Medulla oblongata (tissue), 1 donor: ENCODE results near the gene CLDN3.
"Not testable (repeated sequence)": the region's sequence is repeated elsewhere in the genome, so short reads cannot be mapped to it uniquely, and the experiment has no call there.

Experiments used
- DNase-seq: peaks from one replicate; pipeline ENCODE4 v3.0.0-alpha.2; 2015; ENCODE audit errors: extremely low spot score

CLDN3 gene, protein sequence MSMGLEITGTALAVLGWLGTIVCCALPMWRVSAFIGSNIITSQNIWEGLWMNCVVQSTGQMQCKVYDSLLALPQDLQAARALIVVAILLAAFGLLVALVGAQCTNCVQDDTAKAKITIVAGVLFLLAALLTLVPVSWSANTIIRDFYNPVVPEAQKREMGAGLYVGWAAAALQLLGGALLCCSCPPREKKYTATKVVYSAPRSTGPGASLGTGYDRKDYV

DNA sequence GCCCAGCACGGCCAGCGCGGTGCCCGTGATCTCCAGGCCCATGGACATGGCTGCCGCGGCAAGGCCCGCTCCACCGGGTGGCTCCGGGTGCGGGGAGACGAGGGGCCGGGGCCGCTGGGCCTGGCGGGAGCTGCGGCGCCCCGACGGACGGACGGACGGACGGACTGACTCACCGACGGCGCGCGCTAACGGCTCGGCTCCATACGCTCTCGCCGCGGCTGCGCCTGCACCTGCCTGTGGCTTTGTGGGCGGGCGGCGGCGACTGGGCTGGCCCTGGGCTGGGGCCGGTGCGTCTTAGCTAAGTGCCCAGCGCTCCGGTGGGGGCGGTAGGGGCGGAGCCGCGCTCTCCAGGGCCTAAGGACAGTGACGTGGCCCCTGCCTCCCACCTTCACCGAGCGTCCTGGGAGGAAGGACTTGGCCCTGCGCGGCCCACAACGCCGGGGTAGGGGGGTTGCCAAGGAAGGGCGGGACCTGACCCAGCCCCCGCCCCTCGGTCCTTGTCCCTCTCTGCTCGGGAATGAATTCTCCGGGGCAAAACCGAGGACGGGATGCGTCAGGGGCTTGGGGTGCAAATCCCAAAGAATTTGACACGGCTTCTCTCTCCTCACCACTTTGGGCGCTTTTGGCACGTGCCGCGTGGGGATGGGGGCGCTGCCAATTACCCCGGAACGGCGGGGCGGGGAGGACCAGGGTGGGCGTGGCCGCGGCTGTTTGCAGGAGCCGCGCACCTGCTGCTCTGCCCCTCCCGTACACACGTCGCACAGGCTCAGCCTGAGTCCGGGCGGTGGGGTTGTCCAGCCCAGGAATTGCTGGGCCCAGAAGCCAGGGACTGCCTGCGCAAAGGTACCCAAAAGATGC is at the start of gene CLDN3:
Gene CLDN3, minus strand, starts transcription at position 269 of the 858 bp plus-strand sequence. Its CDS starts 221 bp downstream, at position 48.
- DNase-seq, result no peak

DNA sequence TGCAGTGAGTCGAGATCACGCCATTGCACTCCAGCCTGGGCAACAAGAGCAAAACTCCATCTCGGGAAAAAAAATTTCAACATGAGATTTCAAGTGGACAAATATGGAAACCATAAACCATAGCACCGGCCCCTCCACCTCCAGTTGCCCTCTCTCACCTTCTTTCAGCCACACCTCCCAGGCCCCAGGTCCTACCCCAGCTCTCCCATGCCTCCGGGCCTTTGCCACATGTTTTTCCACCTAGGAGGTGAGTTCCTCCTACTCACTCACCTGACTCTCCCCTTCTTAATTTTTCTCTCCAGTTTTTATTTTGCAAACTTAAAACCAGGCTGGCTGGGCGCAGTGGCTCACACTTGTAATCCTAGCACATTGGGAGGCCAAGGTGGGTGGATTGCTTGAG is 47.1 kb upstream of the CLDN3 start:
- no peak for DNase-seq

DNA sequence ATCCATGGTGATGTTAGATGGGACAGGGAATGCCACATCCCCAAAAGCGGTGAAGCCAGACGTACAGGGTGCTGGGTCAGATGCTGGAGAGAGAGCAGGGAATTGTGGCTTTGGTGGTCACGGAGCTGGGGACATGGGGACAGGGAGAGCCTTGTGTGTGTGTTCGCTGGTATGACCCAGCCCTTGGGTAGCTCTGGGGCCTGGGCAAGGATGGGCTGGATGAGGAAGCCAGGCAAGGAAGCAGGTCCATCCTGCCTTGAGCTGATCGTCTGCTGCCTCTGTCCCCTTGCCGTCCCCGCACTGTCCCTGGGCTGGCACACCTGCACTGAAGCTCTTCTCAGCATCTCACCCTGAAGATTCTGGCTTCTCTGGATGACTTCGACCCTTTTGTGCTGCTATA is 45.4 kb upstream of the CLDN3 start:
- no peak for DNase-seq

- DNase-seq, result no peak
Observed at GRCh38 chr7:73812996-73813395, 42.9 kb upstream of the CLDN3 start.

- DNase-seq, result peak; percentile 49
Observed at GRCh38 chr7:73811760-73812168, 41.7 kb upstream of the CLDN3 start.

DNA sequence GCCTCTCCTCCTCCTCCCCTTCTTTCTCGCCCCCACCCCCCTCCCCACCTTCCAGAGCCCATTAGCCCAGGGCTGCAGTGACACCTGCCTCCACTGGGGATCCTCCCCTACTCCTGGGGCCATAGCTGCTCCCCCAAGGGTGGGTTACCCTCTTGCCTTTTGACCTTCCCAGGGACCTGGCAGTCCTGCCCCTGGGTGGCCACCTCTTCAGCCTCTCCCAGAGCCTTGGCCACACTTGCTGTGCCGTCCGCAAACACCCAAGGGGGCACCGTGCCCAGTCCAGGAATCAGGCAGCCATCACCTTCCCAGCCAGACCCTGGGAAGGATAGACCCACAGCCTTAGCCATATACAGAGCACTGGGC is 40.9 kb upstream of the CLDN3 start:
- no peak for DNase-seq

GRCh38 chr7:73809467-73809951 is 39.4 kb upstream of the CLDN3 start:
- no peak for DNase-seq

GRCh38 chr7:73802459-73802858 is 32.4 kb upstream of the CLDN3 start:
- DNase-seq, result no peak

GRCh38 chr7:73801577-73801976 is 31.5 kb upstream of the CLDN3 start:
- no peak for DNase-seq

DNA sequence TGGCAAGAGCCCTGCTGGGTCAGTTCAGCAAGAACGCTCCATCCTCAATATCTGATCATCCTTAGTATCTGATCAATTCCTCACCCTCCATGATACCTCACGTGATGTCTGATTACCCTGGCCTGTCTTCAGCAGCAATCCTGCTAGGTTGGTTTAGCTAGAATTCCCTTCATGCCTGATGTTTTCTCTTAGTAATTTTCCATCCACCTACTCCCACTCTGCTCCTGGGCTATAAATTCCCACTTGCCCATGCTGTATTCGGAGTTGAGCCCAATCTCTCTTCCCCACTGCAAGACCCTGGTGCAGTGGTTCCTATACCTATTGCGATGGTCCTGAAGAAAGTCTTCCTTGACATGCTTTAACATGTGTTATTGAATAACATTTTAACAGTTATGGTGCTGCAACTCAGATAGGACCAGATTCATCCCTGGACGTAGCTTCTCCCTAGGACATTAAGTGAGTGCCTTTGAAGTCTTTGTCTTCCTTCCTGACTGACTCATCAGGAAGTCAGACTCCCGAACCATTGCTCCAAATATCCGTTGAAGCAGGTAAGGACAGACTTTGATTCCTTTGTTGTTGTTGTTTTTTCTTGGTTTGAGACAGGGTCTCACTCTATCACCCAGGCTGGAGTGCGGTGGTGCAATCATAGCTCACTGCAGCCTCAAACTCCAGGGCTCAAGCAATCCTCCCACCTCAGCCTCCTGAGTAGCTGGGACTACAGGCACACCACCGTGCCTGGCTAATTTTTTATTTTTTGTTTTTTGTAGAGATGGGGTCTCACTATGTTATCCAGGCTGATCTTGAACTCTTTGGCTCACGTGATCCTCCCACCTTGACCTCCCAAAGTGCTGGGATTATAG is 29.4 kb upstream of the CLDN3 start:
- no peak for DNase-seq

DNA sequence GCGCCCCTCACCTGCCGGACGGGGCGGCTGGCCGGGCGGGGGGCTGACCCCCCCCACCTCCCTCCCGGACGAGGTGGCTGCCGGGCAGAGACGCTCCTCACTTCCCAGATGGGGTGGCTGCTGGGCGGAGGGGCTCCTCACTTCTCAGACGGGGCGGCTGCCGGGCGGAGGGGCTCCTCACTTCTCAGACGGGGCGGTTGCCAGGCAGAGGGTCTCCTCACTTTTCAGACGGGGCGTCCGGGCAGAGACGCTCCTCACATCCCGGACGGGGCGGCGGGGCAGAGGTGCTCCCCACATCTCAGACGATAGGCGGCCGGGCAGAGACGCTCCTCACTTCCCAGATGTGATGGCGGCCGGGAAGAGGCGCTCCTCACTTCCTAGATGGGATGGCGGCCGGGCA is 27.1 kb upstream of the CLDN3 start:
- not testable (repeated sequence) for DNase-seq

GRCh38 chr7:73796656-73797055 is 26.6 kb upstream of the CLDN3 start:
- not testable (repeated sequence) for DNase-seq

DNA sequence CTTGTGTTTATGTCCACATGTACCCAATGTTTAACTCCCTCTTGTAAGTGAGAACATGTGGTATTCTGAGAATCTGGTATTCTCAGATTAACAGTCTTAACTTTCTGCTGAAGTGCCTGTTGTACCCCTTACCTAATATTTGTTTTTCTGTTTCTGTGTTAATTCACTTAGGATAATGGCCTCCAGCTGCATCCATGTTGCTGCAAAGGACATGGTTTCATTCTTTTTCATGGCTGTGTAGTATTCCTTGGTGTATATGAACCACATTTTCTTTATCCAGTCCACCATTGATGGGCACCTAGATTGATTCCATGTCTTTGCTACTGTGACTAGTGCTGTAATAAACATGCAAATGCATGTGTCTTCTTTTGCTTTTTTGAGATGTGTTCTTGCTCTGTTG is 25.1 kb upstream of the CLDN3 start:
- not testable (repeated sequence) for DNase-seq

DNA sequence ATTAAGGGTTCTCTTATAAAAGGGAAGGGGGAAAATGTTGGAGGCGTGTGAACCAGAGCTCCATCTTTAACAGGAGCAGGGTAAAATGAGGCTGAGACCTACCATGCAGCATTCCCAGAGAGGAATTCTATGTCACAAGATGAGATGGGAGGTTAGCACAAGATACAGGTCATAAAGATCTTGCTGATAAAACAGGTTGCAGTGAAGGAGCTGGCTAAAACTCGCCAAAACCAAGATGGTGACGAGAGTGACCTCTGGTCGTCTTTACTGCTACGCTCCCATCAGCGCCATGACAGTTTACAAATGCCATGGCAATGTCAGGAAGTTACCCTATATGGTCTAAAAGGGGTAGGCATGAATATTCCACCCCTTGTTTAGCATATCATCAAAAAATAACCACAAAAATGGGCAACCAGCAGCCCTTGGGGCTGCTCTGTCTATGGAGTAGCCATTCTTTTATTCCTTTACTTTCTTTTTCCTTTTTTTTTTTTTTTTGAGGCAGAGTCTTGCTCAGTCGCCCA is 21.2 kb upstream of the CLDN3 start:
- not testable (repeated sequence) for DNase-seq

DNA sequence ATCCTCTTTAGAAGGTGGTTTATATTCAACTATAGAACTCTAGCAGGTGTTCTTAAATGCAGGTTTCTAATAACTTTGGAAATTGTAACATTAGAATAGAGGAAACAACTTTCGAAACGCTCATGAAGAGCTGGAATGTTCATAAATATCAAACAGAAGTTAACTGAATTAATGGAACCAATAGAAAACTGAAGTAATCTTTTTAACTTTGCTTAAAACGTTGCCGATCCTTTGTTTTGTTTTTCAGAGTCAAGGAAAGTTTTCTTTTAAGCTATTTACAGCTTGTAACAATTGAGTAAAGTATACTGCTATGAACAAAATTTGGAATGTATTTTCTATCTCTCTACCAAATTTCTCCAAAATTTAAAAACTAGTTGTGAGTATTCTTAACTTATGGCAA is 19.0 kb upstream of the CLDN3 start:
- DNase-seq, result no peak

DNA sequence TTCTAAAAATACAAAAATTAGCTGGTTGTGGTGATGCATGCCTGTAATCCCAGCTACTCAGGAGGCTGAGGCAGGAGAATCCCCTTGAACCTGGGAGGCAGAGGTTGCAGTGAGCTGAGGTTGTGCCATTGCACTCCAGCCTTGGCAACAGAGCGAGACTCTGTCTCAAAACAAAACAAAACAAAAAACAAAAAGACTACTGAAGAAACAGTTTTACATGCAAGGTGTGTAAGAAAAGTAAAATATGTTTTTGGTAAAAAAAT is 17.6 kb upstream of the CLDN3 start:
- not testable (repeated sequence) for DNase-seq

DNA sequence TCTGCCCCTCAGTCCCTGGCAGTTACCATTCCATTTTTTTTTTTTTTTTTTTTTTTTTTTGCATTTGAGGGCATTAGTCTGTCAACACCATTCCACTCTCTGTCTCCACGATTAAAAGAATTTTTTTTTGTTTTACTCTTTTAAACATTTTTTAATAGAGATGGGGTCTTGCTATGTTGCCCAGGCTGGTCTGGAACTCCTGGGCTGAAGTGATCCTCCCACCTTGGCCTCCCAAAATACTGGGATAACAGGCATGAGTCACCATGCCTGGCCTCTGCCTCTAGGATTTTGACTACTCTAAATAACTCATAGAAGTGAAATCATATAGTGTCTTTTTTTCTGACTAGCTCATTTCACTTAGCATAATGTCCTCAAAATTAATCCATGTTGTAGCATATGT is 16.5 kb upstream of the CLDN3 start:
- DNase-seq, result no peak

GRCh38 chr7:73779517-73779916 is 9.4 kb upstream of the CLDN3 start:
- DNase-seq, result no peak

DNA sequence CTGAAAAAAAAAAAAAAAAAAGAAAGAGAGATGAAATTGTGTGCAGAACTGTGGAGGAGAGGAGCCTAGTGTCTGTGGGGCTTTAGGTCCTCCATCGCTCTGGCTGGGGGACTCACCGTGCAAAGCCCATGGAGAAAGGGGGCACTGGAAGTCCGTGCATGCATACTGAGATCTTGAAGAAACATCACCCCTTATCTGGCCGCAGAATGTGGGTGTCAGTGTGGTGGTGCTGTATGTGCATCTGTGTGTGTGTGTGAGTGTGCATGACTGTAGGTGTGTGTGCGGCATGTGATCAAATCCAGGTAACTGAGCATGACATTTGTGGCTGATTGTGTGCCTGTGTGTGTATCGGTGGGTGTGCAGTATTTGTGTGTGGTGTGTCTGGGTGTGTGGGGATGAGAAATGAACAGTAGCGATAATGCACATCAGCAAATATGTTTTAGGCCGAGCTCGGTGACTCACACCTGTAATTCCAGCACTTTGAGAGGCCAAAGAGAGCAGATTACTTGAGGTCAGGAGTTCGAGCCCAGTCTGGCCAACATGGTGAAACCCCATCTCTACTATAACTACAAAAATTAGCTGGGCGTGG is 8.8 kb upstream of the CLDN3 start:
- no peak for DNase-seq

DNA sequence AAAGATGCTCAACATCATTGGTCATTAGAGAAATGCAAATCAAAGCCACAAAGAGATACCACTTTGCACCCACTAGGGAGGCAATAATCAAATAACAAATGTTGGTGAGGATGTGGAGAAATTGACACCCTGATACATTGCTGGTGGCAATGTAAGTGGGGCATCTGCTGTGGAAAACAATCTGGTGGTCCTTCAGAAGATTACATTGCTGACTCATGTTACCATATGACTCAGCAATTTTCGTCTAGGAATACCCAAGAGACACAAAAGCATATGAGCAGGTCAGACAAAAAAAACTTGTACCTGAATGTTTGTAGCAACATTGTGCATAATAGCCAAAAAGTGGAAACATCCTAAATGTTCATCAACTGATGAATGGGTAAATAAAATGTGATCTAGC is 4.9 kb upstream of the CLDN3 start:
- no peak for DNase-seq

DNA sequence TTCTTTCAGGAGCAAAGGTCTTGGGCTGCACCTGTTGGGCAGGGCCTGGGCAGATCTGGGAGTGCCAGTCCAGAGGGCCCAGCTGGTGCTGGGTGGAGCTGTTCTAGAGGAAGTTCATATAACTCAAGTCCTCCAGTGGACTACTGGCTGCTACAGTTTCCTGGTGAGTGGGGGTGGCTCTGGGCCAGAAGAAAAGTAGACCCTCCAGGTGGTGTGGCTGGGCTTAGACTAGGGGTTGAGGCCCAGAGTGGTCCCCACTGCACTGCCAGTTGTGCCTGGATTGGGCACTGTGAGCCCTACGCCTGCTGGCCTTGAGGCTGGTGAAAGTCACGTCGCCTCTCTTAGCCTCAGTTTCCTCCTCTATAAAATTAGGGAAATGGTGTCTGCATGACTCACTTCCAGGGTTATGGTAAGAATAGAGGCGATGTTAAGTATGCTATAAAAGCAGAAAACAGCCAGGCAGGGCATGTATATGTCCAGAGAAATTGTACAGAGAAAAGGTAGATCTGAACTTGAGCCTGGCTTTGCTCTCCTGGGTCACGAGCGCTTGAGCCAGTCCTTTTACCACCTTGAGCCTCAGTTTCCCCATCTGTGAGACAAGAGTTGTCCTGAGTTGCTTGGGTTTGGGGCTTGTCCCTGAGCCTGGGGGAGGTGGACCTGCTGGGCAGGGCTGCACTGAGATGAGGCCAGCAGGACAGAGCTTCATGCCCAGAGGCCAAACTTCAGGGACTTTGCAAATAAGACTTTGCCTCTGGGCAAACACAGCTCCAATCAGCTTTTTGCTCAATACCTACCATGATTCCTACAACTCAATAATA is 3.8 kb upstream of the CLDN3 start:
- no peak for DNase-seq
